LoVo (cell line): Measurements from ENCODE around the gene EHBP1.

ENCODE experiments used
- DNase-seq: peaks from one replicate; pipeline ENCODE4 v3.0.0-alpha.2; 2016; ENCODE audit warnings: low spot score

EHBP1 gene

DNA sequence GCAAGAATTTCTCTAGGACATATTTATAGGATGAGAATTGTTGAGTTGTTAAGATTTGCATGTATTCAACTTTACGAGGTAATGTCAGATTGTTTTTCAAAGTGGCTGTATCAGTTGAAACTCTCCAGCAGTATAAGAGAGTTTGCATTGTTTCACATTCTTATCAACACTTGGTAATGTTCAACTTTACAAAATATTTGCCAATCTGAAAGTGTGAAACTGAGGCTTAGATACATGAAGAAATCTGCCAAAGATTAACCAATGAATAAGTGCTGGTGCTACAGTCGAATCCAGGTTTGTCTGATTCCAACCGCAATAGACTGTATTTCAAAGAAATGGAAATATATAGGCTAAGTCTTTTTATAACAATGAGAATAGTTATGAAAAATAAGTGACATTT lies 117.0 kb downstream of the EHBP1 start:
- DNase-seq, result no peak

DNA sequence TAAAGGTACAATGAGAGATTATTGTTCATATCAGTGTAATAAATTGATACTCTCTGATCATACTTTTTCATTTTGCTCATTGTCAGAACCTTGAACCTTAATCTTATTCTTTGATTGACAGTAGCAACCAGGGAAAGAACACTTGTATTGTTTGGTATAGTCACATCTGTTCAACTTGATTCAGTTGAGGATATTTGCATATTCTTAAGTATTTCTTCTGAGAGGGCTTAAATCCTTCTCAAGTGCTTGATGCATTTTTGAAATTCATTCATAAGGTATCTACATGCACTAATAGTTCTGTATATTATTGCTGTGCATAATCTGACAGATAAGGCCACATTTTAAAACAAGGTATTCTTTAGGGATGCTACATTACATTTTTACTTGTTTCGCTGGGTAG lies 118.9 kb downstream of the EHBP1 start:
- DNase-seq, result no peak

DNA sequence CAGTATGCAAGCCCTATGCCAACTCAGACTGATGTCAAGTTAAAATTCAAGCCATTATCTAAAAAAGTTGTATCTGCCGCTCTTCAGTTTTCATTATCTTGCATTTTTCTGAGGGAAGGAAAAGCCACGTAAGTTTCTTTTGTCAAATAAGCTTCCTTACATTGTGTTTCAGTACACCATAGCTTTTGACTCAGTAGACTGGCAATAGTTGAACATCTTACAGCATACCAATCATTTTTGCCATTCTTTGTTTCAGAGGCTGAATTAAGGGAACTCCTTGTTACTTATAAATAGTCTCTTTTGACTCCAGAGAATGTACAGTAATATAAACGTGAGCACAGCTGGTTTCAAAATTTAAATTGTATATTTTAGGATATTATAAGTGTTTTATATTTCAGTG lies 120.6 kb downstream of the EHBP1 start:
- no peak for DNase-seq

DNA sequence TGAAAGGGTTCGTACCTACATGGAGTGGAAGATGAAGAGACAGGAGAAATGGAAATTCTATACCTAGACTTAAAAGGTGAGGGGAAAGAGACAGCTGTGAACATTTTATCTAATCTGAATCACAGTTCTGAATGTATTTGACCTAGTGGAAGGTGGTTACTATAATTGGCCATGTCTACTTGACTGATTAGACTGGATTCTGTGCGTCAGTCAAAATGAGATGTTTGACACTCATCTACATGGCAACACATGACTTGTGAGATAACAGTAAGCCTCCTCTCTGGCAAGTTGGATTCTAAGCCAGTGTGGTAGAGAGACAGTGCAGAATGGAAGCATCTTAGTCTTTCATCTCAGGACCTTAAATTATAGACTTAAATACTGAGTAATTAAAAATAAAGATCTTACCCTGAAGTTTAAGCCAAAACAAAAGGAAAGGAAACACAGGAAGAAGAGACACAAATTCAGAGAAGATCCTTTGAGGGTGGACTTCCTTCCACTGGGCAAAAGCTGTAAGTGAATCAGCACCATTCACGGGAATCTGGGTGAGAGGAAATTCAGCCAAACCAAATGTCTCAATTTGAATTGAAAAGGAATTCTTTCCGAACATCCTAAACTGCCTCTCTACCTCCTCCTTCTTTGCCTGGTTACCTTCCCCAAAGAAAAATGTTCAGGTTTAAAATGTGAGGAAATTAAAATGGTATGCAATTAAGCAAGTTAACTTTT lies 121.6 kb downstream of the EHBP1 start:
- DNase-seq, result no peak

DNA sequence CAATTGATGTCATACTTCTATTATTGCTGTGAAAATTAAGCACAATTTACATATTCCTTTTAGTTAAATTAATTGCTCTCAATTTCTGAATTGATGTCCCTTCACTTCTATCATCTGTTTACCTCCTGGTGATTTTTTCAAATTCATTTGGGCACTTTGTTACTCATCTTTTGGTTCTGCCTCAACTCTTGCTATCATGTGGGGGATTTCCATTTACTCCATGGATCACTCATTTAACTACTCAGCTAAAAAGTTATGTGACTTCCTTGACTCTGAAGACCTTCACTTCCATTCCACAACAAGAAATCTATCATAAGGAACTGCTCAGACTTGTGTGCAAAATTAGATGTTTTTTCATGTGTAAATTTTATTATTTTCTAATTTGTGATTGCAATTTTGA lies 126.2 kb downstream of the EHBP1 start:
- DNase-seq, result no peak

DNA sequence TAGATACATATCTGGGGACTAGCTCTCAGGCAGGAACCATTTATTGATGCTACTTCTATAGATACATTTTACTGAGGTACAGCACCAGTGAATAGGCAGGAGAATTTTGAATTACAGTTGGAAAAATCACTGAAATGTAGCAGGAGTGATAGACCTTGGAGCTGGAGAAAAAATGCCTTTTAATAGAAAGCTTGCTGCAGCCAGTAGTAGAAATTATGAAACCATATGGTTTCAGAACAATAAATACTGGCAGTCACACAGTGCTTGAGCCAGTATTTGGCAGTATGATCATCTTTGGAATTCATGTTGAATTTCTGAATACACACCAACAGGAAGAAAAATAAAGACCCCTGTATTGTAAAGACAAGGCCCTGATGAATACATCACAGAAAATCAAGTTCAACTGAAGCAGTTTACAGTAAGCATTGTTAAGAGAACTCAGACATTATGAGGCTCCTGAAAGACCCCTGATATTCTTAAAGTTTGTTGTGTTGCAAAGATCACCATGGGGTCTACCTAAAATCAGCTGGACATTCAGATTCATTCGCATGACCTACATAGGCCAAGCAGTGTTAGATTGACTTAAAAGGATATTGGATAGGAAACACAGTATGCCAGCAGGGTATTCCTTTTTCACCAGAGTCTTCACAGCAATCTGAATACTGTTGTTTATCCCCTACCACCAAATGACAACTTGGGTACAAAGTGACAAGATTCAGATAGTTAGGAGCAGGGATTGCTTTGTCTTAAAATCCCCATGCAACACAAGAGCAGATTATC lies 139.0 kb downstream of the EHBP1 start:
- DNase-seq, result no peak

DNA sequence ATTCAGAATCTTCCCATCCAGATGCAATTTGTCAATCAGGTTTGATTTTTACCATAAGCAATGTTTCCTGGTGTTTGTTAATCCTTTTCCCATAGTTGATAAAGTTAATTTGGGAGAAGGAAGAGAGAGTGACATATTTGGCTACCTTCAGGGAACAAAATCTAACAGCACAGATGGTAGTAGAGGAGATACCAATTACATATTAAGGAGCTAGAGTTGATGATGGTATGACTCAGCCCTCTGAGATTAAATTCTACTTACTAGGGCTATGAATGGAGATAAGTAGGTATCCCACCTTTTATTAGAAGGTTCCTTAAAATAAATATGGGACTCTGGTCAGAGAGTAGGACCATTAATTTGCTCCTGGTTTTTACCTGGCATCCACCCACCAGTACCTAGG lies 139.7 kb downstream of the EHBP1 start:
- DNase-seq, result no peak

DNA sequence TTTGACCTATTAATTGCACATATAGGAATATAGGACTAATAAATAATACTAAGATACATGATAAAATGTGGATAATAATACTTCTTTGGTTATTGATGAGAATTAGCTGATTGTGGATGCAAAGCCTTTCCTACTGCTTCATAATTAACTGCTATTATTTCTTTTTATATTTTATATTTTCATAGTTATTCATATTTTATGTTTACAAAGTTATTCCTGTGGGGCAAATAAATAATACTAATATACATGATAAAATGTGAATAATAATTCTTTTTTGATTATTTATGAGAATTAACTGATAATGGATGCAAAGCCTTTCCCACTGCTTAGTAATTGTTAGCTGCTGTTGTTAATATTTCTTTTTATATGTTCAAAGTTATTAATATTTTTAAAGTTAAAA lies 146.7 kb downstream of the EHBP1 start:
- DNase-seq, result no peak

DNA sequence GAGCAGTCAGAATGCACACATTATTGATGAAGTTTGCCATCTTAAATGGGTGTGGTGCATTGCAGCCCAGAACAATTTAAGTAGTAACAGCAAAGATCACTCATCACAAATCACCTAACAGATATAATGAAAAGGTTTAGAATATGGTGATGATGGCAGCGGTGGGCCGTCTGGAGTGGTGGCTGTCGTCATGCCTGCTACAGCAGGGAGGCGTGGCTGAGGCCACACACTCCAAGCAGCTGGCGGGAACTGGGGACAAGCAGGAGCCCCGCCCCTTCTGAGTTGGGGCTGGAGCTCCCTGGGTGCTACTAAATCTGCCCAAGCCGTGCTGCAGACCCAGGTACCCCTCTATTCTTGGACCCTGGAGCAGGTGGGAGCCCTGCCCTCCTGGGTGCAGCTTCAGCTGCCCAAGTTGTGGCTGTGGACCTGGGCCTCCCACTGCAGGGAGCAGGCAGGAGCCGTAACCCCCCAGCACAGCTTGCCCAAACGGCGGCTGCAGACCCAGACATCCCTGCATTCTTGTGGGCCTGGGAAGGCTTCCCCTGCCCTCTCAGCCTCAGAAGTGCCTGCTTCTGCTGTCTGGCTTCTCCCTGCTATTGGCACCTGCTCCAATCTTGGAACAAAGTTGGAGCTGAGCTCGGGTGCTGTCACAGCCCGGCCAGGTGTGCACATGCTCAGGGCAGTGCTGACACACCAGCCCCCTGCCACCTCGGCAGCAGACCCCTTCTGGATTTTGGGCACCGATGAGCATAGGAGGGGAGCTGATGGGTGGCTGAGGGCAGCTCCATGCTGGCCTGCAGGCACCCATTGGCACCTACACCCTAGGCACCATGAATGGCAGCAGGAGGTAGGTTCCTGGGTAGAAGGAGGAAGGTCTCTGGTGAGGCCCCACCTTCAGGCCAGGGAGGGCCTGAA lies 149.3 kb downstream of the EHBP1 start:
- no peak for DNase-seq

DNA sequence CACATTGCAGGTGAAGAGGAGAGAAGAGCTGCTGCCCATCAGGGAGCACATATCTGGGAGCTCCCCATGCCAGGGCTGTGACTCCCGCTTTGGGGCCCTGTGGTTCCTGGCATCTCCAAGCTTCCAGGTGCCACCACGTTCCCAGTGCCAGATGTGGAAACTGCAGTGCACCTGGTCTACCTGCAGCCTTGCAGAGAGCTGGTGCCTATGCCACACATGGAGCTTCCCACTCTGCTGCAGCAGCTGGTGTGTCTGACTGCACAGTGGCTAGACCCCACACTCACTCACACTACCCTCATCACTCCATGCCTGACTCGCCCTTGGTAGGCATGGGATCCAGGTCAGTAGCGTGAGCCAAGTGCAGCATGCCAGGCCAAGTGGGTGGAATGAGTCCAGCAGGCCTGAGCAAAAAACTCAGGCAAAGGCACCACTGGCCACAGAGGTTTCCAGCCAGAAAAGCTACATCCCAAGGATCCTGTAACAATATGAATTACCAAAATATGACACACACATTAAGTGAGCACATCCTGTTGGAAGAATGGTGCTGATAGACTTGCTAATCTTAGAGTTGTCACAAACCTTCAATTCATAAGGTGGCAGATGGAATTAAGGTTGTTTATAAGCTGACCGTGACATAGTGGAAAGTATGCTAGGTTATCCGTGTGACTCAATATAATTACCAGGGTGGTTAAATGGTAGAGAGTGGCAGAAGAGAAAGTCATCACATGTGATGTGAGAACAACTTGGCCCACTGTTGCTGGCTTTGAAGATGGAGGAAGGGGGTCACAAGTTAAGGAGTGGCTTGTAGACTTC lies 150.9 kb downstream of the EHBP1 start:
- no peak for DNase-seq

DNA sequence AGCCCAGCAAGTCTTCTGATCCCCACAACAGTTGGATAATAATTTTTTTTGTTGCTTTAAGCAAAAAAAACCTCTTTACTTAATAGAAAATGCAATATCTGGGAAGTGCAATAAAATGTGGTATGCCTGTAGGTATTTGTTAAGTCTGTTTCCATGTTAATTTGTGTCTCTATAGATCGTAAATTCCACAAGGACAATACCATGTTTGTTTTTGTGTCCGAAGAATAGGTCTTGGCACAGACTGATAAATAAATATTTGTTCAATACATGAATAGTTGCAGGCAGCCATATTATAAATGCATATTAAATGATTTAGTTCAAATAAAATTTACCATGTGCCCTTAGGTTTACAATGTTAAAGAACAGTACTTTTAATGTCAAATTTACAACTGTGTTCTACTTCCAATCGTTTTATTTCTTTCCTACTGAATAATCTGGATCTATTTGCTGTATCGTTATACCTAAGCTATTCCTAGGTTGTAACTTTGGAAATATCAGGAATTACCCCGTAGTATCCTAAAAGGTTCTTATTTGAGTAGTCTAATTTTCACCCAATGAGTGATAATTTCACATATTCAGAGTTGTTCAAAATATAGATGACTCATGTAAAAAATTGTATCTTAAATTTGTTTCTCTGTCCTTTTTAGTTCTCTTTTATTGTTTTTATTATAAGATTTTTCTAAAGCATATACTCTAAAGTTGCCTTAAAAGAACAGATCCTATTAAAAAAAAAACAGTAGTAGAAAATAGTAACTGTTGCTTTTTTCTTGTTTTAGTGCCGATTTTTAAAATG lies 151.8 kb downstream of the EHBP1 start:
- no peak for DNase-seq

DNA sequence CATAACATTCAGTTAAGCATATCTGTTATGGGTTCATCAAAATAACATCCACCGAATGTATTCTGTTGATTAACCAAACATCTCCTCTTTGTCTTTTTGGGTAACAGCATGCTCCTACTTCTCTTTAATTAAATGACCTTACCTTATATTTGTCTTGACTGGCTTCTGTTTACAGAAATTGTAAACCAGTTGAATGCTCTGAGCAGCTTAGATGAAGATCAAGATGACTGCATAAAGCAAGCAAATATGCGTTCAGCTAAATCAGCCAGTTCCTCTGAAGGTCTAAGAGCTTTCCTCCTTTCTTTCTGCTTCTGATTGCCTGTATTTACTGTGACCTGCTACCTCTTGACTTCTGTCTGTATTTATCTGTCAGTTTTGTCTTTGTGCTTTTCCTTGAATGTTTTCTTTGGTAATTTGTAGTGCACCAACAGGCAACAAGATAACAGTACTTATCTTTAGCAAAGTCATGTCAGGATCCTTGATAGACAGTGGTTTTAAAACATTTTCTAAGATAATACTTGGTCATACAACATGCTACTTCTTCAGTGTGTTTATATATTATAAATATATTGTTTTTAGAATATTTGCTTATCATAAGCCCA lies 152.8 kb downstream of the EHBP1 start:
- no peak for DNase-seq

DNA sequence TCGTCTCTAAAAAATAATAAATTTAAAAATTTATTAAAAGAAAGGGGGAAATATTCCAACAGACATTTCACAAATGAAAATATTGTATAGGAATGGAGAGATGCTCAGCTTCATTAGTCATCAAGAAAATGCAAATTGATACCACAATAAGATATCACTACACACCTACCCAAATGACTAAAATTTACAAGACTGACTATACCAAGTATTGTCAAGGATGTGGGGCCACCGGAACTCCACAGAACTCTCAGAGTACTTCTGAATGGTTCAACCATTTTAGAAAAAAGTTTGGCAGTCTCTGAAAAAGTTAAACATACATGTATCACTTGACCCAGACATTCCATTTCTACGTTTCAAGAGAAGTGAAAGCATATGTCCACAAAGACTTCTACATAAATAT lies 163.4 kb downstream of the EHBP1 start:
- no peak for DNase-seq

DNA sequence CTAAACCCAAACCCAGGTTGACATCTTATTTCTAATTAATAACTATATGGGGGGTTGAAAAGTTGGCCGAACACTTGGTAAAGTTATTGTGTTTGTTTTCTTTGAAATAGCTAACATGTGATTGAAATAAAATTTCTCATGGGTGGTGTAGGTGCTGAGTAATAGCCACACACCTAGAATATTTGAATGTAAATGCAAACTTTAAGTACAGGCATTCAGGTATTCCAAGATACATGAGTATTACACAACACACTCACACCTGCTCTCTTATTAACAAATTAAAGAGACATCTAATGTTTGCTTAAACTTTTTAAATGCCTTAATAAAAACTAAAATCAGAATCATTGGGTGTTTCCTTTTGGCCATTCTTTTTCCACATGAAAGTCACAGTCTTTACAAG lies 165.5 kb downstream of the EHBP1 start:
- DNase-seq, result no peak

DNA sequence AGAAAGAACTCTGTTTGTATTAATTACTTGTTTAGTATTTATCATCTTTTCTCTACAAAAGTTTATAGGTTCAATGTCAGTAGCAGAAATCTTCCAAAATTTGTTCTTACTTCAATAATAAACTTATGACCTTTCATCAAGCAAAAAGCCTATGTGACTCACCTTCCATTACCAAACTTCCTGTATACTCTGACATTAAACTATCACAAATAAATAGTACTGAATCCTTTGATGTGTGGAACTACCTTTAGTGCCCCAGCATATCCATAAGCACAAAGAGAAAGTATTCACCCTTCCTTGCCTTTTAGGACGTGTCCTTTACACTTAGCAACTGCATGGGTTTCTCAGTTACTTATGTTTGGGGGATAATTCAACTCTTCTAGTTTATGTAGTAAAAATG lies 166.0 kb downstream of the EHBP1 start:
- DNase-seq, result no peak

DNA sequence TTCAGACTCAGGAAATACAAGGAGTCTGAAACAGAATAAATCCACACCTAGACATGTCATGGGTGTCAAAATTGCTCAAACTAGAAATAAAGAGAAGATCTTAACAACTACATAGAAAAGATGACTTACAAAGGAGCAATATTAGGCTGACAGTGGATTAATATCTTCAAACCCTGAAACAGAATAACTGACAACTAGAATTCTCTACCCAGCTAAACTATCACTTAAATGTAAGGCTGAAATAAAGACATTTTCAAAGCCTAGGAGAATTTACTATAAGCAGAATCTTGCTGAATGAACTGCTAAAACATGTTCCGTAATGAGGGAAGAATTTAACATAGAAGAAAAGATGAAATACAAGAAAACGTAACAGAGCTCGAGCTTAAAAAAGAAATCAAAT lies 168.1 kb downstream of the EHBP1 start:
- no peak for DNase-seq

DNA sequence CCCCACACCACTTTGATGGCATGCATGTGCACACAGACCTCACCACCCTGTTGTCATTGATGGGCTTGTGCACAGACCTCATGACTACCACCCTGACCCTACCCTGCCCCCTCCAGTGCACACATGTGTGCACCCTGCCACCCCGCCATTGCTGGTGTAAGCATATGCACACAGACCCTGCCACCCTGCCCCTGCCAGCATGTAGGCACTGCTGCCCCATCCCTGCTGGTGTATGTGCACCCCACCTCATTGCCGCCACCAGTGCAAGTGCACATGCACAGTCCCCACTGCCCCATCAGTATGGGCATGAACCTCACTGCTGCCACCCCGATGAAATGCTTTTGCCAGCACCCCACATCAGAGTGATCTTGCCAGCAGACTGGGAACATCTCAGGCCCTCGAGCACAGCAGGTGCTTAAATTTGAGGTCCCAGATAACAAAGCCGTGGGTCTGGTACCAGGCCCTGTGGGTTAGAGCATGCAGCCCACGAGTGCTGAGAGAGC lies 169.4 kb downstream of the EHBP1 start:
- no peak for DNase-seq

DNA sequence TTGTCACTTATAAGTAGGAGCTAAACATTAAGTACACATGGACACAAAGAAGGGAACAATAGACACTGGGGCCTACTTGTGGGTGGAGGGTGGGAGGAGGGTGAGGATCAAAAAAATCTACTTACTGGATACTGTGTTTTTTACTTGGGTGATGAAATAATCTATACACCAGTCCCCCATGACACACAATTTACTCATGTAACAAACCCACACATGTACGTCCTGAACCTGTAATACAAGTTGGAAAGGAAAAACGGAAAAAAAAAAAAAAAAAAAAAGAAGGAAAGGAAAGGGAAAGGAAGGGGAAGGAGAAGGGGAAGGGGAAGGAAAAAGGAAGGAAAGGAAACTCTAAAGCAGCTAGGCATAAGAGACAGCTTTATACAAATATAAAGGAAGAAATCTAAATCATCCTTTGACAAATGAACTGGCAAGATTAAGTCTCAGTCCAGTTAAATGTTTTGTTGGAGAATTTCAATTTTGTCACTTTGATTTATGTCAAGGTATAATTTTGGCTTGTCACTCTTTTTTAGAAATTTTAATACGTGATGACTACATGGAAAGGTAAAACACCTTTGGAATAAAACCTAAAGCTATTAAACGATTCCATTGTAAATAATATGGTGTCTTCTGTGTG lies 175.8 kb downstream of the EHBP1 start:
- DNase-seq, result no peak

DNA sequence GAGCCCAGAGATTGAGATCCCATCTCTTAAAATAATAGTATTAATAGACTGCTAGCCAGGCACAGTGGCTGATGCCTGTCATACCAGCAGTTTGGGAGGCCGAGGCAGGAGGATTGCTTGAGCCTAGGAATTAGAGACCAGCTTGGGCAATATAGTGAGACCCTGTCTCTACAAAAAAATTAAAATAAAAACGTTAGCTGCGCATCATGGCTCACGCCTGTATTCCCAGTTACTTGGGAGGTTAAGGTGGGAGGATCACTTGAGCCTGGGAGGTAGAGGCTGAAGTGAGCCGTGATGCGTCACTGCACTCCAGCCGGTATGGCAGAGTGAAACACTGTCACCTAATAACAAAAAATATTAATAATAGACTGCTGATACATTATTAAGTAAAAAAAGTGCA lies 178.1 kb downstream of the EHBP1 start:
- no peak for DNase-seq

DNA sequence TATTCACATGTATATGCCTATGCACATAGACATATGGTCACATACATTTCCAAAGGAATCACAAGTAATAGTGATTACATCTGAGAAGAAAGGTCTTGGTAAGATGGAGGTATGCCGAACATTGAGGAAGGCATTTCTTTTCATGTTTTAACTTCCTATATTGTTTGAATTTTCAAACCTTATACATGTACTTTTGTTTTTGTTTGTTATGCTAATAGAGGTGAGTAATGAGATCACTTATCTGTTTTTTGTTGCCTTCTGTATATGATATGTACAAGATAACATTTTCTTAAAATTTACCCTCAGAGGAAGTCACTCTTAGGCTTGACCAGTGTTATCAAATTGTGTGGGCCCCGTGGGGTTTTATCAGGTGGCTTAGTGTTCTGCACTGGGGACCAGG lies 178.6 kb downstream of the EHBP1 start:
- DNase-seq, result no peak
